Esophagus (tissue), 2 donors: ENCODE data around the gene PUS1. TPM values are rescaled to one million over a fixed set of nuclear protein-coding genes. Genes with fewer than 3 reads are reported as not detected.

Experiments
- H3K27ac ChIP-seq, 2 donors: one replicate each; pipeline ENCODE4 v1.5.1; 2013; ENCODE audit warnings: low read depth in 2 of 2, mild to moderate bottlenecking in 2 of 2, inconsistent platforms in 1 of 2, low read length in 1 of 2, moderate library complexity in 1 of 2
- H3K27me3 ChIP-seq, 2 donors: one replicate each; pipeline ENCODE4 v1.6.1; 2013; ENCODE audit warnings: low read length in 2 of 2, control low read depth in 1 of 2, mild to moderate bottlenecking in 1 of 2; ENCODE audit not compliant: insufficient read depth in 2 of 2, control insufficient read depth in 1 of 2
- H3K36me3 ChIP-seq, 2 donors: one replicate each; pipeline ENCODE4 v1.6.1; 2013; ENCODE audit warnings: low read length in 1 of 2; ENCODE audit not compliant: control insufficient read depth in 2 of 2, insufficient read depth in 2 of 2
- H3K4me1 ChIP-seq, 2 donors: one replicate each; pipeline ENCODE4 v1.6.1; 2013; ENCODE audit warnings: low read length in 1 of 2; ENCODE audit not compliant: control insufficient read depth in 2 of 2, insufficient read depth in 2 of 2
- H3K4me3 ChIP-seq, 2 donors: one replicate each; pipeline ENCODE4 v1.5.1; 2013; ENCODE audit warnings: low read length in 2 of 2, mild to moderate bottlenecking in 2 of 2, low read depth in 1 of 2, moderate library complexity in 1 of 2
- H3K9me3 ChIP-seq, 2 donors: one replicate each; pipeline ENCODE4 v1.6.1; 2013; ENCODE audit warnings: mild to moderate bottlenecking in 2 of 2, low read depth in 1 of 2, low read length in 1 of 2, moderate library complexity in 1 of 2; ENCODE audit not compliant: control insufficient read depth in 2 of 2, insufficient read depth in 1 of 2
- WGBS, 2 donors: extraction: QIAGEN DNeasy Blood & Tissue Kit; methylation state at CpG; one replicate each; pipeline ENCODE4 v1.1.7; 2013; 5-methylcytosine and 5-hydroxymethylcytosine counted together
- polyA plus RNA-seq, 2 donors: library from polyadenylated mRNA; stranded (reverse); fragments of 200-250 nt; gene quantifications; one replicate each; pipeline ENCODE4 v1.2.3, GENCODE V29; 2013
- donor health status: healthy with polysubstance abuse.
- donor health status: Bipolar disorder and iron deficiency.

Gene PUS1
- polyA plus RNA-seq, 2 donors: 27.5 to 28.7 TPM

DNA sequence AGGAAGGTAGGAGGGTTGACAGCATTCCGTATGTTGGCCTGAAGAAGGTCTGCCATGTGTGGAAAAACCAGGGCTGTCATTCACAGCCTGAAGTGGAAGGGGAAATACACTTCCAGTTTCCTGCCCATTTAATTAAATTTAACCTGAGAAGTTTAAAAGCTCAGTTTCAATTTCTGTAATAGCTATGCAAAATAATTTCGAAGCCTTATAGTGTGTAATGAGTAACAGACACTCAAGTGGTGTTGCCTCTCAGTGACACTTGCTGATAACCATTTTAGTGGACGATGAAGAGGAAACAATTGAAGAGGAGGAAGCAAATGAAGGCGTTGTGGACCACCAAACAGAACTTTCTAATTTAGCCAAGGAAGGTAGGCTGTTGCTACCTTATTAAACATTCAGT, 65.5 kb downstream of the PUS1 start:
- Histone ChIP-seq H3K27me3 (no peaks in the 10 kb centered on the region), H3K36me3 (peaks cover 28 to 30% of the 10 kb centered on the region in 2 donors), H3K4me3 (no peak overlapping the region), H3K9me3 (no peaks in the 10 kb centered on the region), H3K27ac (no peak overlapping the region), H3K4me1 (no peaks in the 10 kb centered on the region)
- 85 to 86% methylated on average over 4 of the region's 4 CpGs for WGBS, 2 donors

Other genes starting within 250 kb of the PUS1 start
- gene SFSWAP, start 218.2 kb upstream of the PUS1 start, polyA plus RNA-seq: 10 to 100 TPM; 20.8 to 27.9 TPM
- gene MMP17, start 100.9 kb upstream of the PUS1 start, polyA plus RNA-seq: 1 to 10 TPM; 1.8 to 2.0 TPM
- gene ULK1, start 34.7 kb upstream of the PUS1 start, polyA plus RNA-seq: 10 to 100 TPM; 11.5 to 31.6 TPM
- 10 to 100 TPM in 1 of 2 donors, 1 to 10 TPM in 1; 8.9 to 17.1 TPM for gene EP400, start 20.7 kb downstream of the PUS1 start, polyA plus RNA-seq
- 10 to 100 TPM; 12.3 to 20.4 TPM for gene DDX51, start 215.0 kb downstream of the PUS1 start, polyA plus RNA-seq
- gene NOC4L, start 215.2 kb downstream of the PUS1 start, polyA plus RNA-seq: 10 to 100 TPM; 20.6 to 22.7 TPM